Stimulated activated naive CD8-positive, alpha-beta T cell treated with anti-CD3 and anti-CD28 coated beads, Interleukin-15, amount 100 ng/mL, for 72 hours (primary cell): ENCODE data around the gene GNG14.
"Not testable (repeated sequence)": the region's sequence is repeated elsewhere in the genome, so short reads cannot be mapped to it uniquely, and the experiment has no call there.

Source experiments
- ATAC-seq: fragments of 150-1000 bp; cut with Tn5 transposase; 2 replicates; pipeline ENCODE4 v1.10.0; 2021; ENCODE audit warnings: mild to moderate bottlenecking, moderate library complexity
- DNase-seq, 2 donors: peaks; one replicate each; pipeline ENCODE4 v3.0.0; 2021 to 2022
- H3K27ac Mint-ChIP-seq, 2 donors: one replicate each; pipeline ENCODE4 v1.8.0; 2022; ENCODE audit warnings: mild to moderate bottlenecking in 2 of 2, mixed read lengths in 2 of 2, moderate library complexity in 2 of 2
- H3K27me3 Mint-ChIP-seq: one replicate; pipeline ENCODE4 v1.8.0; 2022; ENCODE audit warnings: mixed read lengths
- H3K4me1 Mint-ChIP-seq: one replicate; pipeline ENCODE4 v1.8.0; 2022; ENCODE audit warnings: mild to moderate bottlenecking, mixed read lengths
- H3K4me3 Mint-ChIP-seq, 2 donors: one replicate each; pipeline ENCODE4 v1.8.0; 2022; ENCODE audit warnings: mild to moderate bottlenecking in 2 of 2, mixed read lengths in 2 of 2, moderate library complexity in 1 of 2
- H3K9me3 Mint-ChIP-seq, 2 donors: one replicate each; pipeline ENCODE4 v1.8.0; 2022; ENCODE audit warnings: mixed read lengths in 2 of 2

The GNG14 gene

DNA sequence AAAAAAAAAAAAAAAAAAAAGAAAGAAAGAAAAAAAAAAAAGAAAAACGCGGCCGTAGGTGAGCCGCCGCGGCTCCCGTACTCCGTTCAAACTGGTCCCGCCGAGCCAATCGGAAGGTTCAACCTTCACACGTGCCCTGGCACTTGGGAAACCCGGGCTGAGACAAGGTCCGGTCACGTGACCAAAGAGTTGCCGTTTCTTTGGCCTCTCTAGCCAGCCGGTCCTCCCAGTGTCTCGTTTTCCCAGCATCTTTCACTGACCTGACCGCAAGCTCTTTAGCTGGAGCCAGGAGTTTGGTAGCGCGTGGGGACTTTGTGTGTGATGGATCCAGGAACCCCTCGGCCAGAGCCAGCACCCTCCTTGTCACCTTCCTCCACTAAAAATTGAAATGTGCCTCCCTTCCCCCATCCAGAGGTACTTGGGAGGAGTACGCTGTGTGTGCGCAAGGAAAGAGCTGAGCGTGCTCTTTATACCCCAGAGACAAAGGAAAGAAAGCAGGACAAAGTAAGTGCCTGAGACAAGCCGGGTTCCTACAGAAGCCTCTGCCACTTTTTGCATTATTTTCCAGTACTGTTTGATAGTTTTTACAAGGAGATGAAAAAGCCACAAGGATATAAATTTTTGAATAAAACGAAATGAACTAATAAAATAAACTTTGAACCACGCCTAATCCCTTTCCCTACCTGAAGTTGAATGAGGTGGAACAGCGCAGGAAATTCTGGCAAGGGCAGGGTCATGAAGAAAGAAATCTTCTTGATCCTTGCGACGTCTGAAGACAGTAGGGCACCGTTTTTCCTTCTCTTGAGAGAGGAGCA is 35.0 kb downstream of the GNG14 start:
- Mint-ChIP-seq H3K4me1 (peaks cover 46% of the 10 kb centered on the region), H3K27me3 (no peaks in the 10 kb centered on the region), H3K9me3 (no peaks in the 10 kb centered on the region), H3K4me3 (peak overlapping the region; percentile 95 to 97), H3K27ac (peak overlapping the region; percentile 84 to 96)
- ATAC-seq (peak; percentile 90), DNase-seq (peak; percentile 89 to 95)

DNA sequence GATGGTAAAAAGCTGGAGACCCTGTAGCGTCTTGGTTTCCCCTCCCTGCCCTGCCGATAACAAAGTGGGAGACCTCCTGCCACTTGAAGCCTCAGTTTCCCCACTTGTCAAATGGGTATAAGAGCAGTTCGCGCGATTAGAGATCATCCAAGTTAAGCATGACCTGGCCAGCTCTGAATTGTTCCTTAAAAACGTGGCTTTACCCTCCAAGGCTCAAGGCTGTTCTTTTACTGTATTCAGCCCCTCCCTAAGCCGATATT is 35.5 kb downstream of the GNG14 start:
- Mint-ChIP-seq H3K4me3 (peak overlapping the region; percentile 95 to 97), H3K4me1 (peaks cover 46% of the 10 kb centered on the region), H3K27me3 (no peaks in the 10 kb centered on the region), H3K9me3 (no peaks in the 10 kb centered on the region), H3K27ac (peak overlapping the region in 1 of 2 donors; percentile 84)
- DNase-seq (no peak), ATAC-seq (no peak)

DNA sequence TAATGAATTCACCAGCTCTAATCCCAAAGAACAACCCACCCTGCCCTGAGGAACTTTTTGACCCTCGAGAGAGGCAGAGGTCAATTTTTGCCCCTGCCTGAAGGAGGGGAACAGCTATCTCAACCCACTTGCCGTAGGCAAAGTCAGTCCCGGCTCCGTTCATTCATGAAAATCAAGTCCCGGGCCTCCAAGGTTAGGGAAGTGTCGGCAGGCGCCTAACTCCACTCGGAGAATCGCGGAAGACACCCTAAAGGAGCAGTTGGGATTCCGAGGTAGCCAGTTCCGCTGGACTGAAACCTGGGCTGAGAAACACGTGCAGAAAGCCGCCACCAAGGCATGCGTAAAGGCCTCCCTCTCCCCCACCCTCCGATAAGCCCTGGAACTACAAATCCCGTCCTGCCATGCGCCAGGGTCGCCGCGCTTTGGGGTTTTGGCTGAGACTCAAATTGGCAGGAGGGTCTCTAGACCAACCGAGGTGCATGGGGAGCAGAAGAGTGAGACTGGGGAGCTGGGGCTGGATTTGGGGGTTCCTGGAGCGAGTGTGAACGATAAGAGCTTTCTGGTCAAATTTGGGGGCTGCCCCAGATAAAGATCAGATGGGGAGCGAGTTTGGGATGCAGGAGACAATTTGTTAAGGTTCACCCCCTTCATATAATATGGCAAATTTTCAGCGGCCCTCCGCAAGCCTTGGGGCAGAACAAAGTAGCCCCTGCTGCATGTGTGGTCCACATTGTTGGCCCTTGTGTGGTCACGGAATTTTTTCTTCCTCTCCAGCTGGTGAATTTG is 36.0 kb downstream of the GNG14 start, which contains the start of gene TNPO2:
Gene TNPO2 (minus strand): TSS at position 292 of the 786 bp plus-strand sequence. CDS start 2,955 bp downstream, outside the sequence.
- peaks cover 45% of the 10 kb centered on the region for H3K4me1 Mint-ChIP-seq
- peak within 1 kb of the TSS; percentile 84 to 96 for H3K27ac Mint-ChIP-seq
- no peaks in the 10 kb centered on the region for H3K9me3 Mint-ChIP-seq
- peak; percentile 58 for ATAC-seq
- DNase-seq = peak; percentile 67 to 75
- H3K27me3 Mint-ChIP-seq = no peaks in the 10 kb centered on the region
- H3K4me3 Mint-ChIP-seq = peak within 1 kb of the TSS; percentile 95 to 97

DNA sequence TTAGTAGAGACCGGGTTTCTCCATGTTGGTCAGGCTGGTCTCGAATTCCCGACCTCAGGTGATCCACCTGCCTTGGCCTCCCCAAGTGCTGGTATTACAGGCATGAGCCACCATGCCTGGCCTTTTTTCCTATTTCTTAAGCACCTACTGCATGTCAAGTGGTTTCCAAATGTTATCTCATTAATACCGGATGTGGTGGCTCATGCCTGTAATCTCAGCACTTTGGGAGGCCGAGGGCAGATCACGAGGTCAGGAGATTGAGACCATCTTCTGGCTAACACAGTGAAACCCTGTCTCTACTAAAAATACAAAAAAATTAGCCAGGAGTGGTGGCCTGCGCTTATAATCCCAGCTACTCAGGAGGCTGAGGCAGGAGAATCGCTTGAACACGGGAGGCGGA is 37.8 kb downstream of the GNG14 start:
- not testable (repeated sequence) for ATAC-seq, H3K27ac Mint-ChIP-seq, H3K4me3 Mint-ChIP-seq, DNase-seq, H3K9me3 Mint-ChIP-seq, H3K27me3 Mint-ChIP-seq
- H3K4me1 Mint-ChIP-seq = peaks cover 50% of the 10 kb centered on the region

DNA sequence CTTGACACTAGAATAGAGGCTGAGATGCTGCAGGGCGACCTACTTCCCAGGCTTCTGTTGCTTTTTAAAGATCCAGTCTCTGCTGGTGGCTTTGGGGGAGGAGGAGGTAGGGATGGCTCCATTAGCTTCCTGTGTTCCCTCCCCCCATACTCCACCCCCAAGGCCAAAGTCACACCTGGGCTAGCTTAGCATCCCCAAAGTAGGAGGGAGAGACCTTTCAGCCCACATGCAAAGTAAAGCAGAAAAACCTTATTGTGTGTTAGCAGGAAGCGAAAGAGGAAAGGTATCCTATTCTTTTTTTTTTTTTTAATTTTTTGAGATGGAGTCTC is 39.2 kb downstream of the GNG14 start:
- H3K27me3 Mint-ChIP-seq = no peaks in the 10 kb centered on the region
- no peak overlapping the region for H3K27ac Mint-ChIP-seq
- no peaks in the 10 kb centered on the region for H3K9me3 Mint-ChIP-seq
- ATAC-seq (no peak), DNase-seq (no peak)
- H3K4me3 Mint-ChIP-seq = no peak overlapping the region
- peaks cover 49% of the 10 kb centered on the region for H3K4me1 Mint-ChIP-seq

DNA sequence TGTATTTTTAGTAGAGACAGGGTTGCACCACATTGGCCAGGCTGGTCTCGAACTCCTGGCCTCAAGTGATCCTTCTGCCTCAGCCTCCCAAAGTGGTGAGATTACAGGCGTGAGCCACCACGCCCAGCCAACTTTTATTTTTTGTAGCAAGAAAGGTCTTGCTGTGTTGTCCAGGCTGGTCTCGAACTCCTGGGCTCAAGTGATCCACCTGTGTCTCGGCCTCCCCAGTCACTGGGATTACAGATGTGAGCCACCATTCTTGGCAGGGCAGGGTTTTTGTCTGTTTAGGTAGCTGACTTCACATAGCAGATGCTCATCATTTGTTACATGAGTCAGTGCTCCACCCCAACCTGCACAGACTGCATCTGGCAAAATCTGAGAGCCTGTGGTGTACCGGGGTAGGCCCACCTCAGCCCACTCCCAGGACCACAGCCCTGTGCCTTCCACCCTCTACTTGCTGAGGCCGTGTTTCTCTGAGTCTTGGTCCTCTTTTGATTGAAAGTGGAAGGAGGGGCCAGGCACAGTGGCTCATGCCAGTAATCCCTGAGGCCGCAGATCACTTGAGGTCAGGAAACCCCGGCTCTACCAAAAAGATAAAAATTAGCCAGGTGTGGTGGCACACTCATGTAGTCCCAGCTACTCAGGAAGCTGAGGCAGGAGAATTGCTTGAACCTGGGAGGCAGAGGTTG is 40.1 kb downstream of the GNG14 start:
- no peaks in the 10 kb centered on the region for H3K27me3 Mint-ChIP-seq
- ATAC-seq (no peak), DNase-seq (no peak)
- H3K9me3 Mint-ChIP-seq = no peaks in the 10 kb centered on the region
- H3K27ac Mint-ChIP-seq = no peak overlapping the region
- peaks cover 58% of the 10 kb centered on the region for H3K4me1 Mint-ChIP-seq
- no peak overlapping the region for H3K4me3 Mint-ChIP-seq

DNA sequence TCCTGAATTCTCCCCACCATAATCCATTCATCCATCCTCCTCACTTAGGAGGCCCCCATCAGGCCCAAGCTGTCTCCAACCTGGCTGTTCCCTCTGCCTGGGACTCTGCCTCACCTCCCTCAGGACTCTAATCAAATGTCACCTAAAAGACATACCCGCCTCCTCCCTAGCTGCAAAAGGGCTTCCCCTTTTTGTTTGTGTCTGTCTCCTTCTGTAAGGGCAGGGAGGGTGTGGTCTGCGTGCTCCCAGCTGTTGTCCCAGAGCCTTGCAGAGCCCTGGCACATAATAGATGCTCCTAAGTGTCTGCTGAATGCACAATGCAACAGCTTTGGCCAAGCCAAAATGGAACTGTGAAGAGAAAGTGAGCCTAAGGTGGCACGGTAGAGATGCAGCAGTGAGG is 42.3 kb downstream of the GNG14 start:
- DNase-seq (no peak), ATAC-seq (no peak)
- H3K27ac Mint-ChIP-seq = peak overlapping the region in 1 of 2 donors; percentile 30
- no peak overlapping the region for H3K4me3 Mint-ChIP-seq
- no peaks in the 10 kb centered on the region for H3K9me3 Mint-ChIP-seq
- H3K27me3 Mint-ChIP-seq = no peaks in the 10 kb centered on the region
- H3K4me1 Mint-ChIP-seq = peaks cover 58% of the 10 kb centered on the region

DNA sequence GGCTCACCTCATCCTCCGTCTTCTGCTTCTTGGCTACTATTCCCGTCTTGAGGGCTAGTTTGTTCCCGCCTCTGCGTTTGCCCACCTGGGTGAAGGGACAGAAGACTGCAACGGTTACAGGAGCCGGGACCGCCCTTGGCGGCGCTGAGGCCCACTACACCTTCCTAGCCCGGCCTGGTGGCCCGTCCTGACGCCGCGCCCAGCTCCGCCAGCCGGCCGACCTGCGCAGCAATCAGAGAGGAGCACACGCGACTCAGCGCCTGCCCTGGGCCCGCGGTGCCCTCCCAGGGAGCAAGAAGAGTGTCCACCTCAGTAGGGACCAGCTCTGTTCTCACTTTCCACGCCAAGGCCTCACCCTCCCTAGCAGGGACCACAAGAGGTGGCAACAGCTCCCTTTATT is 43.5 kb downstream of the GNG14 start:
- H3K4me3 Mint-ChIP-seq = no peak overlapping the region
- ATAC-seq (no peak), DNase-seq (no peak)
- H3K27ac Mint-ChIP-seq = no peak overlapping the region
- no peaks in the 10 kb centered on the region for H3K9me3 Mint-ChIP-seq
- H3K4me1 Mint-ChIP-seq = peaks cover 66% of the 10 kb centered on the region
- H3K27me3 Mint-ChIP-seq = no peaks in the 10 kb centered on the region

DNA sequence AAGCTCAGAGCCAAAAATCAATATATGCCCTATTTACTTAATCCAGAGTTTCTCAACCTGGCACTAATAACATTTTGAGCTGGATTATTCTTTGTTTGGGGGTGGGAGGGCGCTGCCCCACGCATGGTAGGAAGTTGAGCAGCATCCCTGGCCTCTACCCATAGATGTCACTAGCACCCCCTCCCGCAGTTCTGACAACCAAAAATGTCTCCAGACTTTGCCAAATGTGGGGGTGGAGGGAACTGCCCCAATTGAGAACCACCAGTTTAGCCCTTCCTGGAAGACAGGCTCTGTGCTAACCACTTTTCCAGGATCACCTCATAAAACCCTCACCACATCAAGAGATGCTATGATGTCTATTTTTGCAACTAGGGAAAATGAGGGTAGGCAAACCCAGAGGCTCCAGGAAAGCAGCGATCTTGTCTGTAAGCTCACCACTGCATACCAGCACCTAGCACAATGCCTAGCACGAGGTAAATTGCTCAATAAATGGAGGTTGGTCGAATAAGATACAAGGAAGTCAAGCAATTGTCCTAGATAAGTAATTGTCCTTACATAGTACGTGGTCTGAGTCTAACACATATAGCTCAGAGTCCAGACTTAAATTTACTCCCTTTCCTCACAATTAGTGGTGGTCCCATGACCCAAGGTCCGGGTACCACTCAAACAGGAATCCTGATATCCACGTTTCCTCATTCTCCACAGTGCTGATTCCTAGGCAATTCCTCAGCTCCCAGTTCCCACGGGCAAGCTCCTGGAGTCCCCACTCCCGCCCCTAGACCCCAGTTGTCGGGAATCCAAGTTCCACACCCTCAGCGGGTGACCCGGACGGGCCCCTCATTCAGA is 45.8 kb downstream of the GNG14 start:
- no peaks in the 10 kb centered on the region for H3K27me3 Mint-ChIP-seq
- peaks cover 77% of the 10 kb centered on the region for H3K4me1 Mint-ChIP-seq
- H3K27ac Mint-ChIP-seq = peak overlapping the region; percentile 100
- ATAC-seq = peak; percentile 39
- H3K9me3 Mint-ChIP-seq = no peaks in the 10 kb centered on the region
- H3K4me3 Mint-ChIP-seq = peak overlapping the region; percentile 94 to 95
- DNase-seq = peak; percentile 50 to 69

DNA sequence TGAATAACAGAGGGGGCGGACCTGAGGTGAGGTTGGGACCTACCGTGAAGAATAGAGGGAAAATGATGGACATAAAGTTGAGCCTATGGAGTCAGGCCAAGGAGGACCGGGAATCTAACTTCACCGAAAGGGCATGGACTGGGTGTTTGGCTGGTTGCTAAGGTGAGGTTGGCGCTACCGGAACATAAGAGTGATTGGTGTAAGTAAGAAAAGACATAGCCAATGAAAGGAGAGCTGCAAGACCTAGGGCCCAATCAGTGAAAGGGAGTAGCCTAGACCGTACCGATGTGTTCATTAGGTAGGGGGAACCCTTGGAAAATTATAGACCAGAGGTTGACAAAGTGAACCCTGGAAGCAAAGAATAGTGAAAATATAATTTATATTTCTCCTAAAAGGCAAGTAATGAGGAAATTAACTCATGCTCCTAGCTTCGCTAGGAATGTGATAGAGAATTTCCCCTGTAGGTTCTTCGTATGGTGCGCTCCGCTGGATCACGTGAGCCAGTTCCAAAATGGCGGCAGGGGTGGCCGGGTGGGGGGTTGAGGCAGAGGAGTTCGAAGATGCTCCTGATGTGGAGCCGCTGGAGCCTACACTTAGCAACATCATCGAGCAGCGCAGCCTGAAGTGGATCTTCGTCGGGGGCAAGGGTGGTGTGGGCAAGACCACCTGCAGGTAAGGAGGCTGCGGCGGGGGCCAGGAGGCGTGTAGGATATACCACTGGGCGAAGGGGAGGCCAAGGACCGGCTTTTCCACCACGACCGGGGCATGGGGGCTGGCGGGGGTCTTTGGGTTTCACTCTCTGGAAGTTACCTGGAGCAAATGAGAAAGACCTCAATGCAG is 49.4 kb downstream of the GNG14 start, which contains the start of gene GET3:
Gene GET3 (plus strand): TSS at position 503 of the 840 bp plus-strand sequence. CDS start 9 bp downstream, at position 512.
- peak; percentile 93 for ATAC-seq
- H3K4me3 Mint-ChIP-seq = peak within 1 kb of the TSS; percentile 99 to 100
- H3K27ac Mint-ChIP-seq = peak within 1 kb of the TSS; percentile 99 to 100
- H3K9me3 Mint-ChIP-seq = no peaks in the 10 kb centered on the region
- H3K27me3 Mint-ChIP-seq = no peaks in the 10 kb centered on the region
- H3K4me1 Mint-ChIP-seq = peaks cover 49% of the 10 kb centered on the region
- DNase-seq = peak; percentile 81 to 85

DNA sequence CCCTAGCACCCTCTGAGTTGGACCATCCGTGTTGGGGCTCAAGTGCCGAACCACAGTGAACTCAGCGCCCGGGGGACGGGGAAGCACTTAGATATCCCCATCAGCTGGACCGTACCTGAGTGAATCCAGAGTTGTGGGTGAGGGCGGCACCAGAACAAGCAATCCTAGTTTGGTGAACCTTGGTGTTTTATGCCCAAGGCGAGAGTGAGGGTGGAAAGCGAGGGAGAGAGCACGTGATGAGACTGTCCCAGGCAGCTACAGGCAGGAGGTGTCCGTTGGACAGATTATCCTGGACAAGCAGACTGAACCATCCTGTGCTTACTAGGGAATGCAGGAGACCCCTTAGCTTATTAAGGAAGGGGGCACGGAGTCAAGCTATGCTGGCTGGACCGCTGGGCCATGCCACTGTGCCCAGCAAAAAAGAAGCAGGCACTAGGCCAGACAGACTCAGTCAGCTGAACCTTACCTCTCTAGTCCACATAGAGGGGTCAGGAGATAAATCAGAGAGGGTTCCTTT is 50.1 kb downstream of the GNG14 start:
- Mint-ChIP-seq H3K4me1 (peaks cover 43% of the 10 kb centered on the region), H3K9me3 (no peaks in the 10 kb centered on the region), H3K4me3 (peak overlapping the region; percentile 99 to 100), H3K27ac (peak overlapping the region; percentile 99 to 100), H3K27me3 (no peaks in the 10 kb centered on the region)
- ATAC-seq (no peak), DNase-seq (no peak)
